Kidney (tissue), 14 donors: ENCODE data around the gene ZNF91. TPM values are rescaled to one million over a fixed set of nuclear protein-coding genes. Genes with fewer than 3 reads are reported as not detected.

ENCODE experiments used
- DNase-seq, 5 donors: peaks; one replicate each; pipeline ENCODE4 v3.0.0-alpha.2; 2013 to 2020
- FAIRE-seq: peaks from 2 replicates; lab custom pipeline; 2012; peaks lifted over from hg19 to GRCh38; lab: Jason Lieb, UNC
- H3K27ac ChIP-seq, 2 donors: one replicate each; pipeline ENCODE4 v1.7.0; 2013; ENCODE audit warnings: low read depth in 2 of 2, low read length in 2 of 2, inconsistent platforms in 1 of 2
- H3K27me3 ChIP-seq: one replicate; pipeline ENCODE4 v1.7.1; 2013; ENCODE audit warnings: low read length, inconsistent platforms; ENCODE audit not compliant: control insufficient read depth, insufficient read depth
- H3K36me3 ChIP-seq, 3 donors: one replicate each; pipeline versions ENCODE4 v1.7.0 to v1.7.1; 2013; ENCODE audit warnings: low read length in 3 of 3, control low read depth in 1 of 3, inconsistent platforms in 1 of 3; ENCODE audit not compliant: insufficient read depth in 3 of 3, control insufficient read depth in 2 of 3
- H3K4me1 ChIP-seq, 3 donors: one replicate each; pipeline versions ENCODE4 v1.7.0 to v1.7.1; 2013; ENCODE audit warnings: low read length in 3 of 3, inconsistent platforms in 1 of 3, low read depth in 1 of 3; ENCODE audit not compliant: control insufficient read depth in 2 of 3, insufficient read depth in 2 of 3
- H3K4me3 ChIP-seq, 3 donors: one replicate each; pipeline versions ENCODE4 v1.7.0 to v1.8.1; 2013; ENCODE audit warnings: low read length in 3 of 3, control low read depth in 1 of 3, inconsistent platforms in 1 of 3
- H3K9ac ChIP-seq, 3 donors: one replicate each; pipeline versions ENCODE4 v1.7.0 to v1.7.1; 2013; ENCODE audit warnings: low read length in 3 of 3, control low read depth in 1 of 3, inconsistent platforms in 1 of 3
- H3K9me3 ChIP-seq, 3 donors: one replicate each; pipeline versions ENCODE4 v1.7.0 to v1.7.1; 2013; ENCODE audit warnings: low read length in 3 of 3, control low read depth in 1 of 3, inconsistent platforms in 1 of 3; ENCODE audit not compliant: control insufficient read depth in 2 of 3, insufficient read depth in 1 of 3
- CTCF ChIP-seq: IDR thresholded peaks from 3 replicates; pipeline ENCODE4 v1.5.1; 2012; ENCODE audit warnings: mild to moderate bottlenecking, moderate library complexity, borderline replicate concordance; ENCODE audit not compliant: insufficient read depth; ENCODE audit errors: extremely low read depth
- intact Hi-C: fragments of 100-400 bp; cut with DNase I; formaldehyde crosslinking; loops from one replicate; pipeline ENCODE4 v1.11.1; 2022
- polyA plus RNA-seq: library from polyadenylated mRNA; stranded (reverse); fragments of 350-450 nt; fragmentation: Illumina TruSeq; extraction: RNeasy Lipid Tissue Mini Kit (QIAGEN cat#74804); gene quantifications from one replicate; pipeline ENCODE4 v1.2.3, GENCODE V29; 2014; ENCODE audit warnings: low read depth, low replicate concordance; ENCODE audit not compliant: insufficient read depth
- total RNA-seq: library from RNA; stranded (reverse); fragmentation: NEBNext Ultra II Directional; extraction: Animal tissue kit (Norgen Biotek cat#: 25700); gene quantifications from one replicate; pipeline ENCODE4 v1.2.1, GENCODE V29; 2021
- donor health status: control.
- donor health status: control.
- donor health status: control.
- donor health status: control.
- donor health status: control.
- donor health status: DM: yes; HTN: yes; CAD: no.
- donor health status: Normal renal cell carcinoma (clear cell type).

The ZNF91 gene
- total and polyA plus RNA-seq, 2 donors from 2014 or later = 16.3 to 68.5 TPM

GRCh38 chr19:23393121-23393520 is 2.1 kb downstream of the ZNF91 start:
- H3K36me3 ChIP-seq = peaks cover 0 to 2% (median 0%) of the 10 kb centered on the region in 3 donors
- H3K27ac ChIP-seq = peak overlapping the region in 1 of 2 donors; percentile 43
- intact Hi-C loops = no loop called here
- peak overlapping the region in 2 of 3 donors; percentile 38 to 97 for H3K4me3 ChIP-seq
- no peaks in the 10 kb centered on the region for H3K9me3 ChIP-seq
- peaks cover 0 to 16% (median 13%) of the 10 kb centered on the region in 3 donors for H3K4me1 ChIP-seq
- FAIRE-seq (no peak), DNase-seq (no peak)
- no peaks in the 10 kb centered on the region for H3K27me3 ChIP-seq
- H3K9ac ChIP-seq = peak overlapping the region in 1 of 3 donors; percentile 55
- no peak for TF ChIP-seq CTCF

- FAIRE-seq = no peak
- no peak for DNase-seq
- TF ChIP-seq CTCF = no peak
- Histone ChIP-seq H3K9ac (peak overlapping the region in 1 of 3 donors; percentile 23), H3K36me3 (peaks cover 0 to 6% (median 2%) of the 10 kb centered on the region in 3 donors), H3K27ac (no peak overlapping the region), H3K27me3 (no peaks in the 10 kb centered on the region), H3K9me3 (no peaks in the 10 kb centered on the region), H3K4me3 (no peak overlapping the region), H3K4me1 (peaks cover 0 to 16% (median 13%) of the 10 kb centered on the region in 3 donors)
- intact Hi-C loops = no loop called here
Observed at GRCh38 chr19:23391236-23391635, 4.0 kb downstream of the ZNF91 start.

GRCh38 chr19:23385404-23385803 is 9.9 kb downstream of the ZNF91 start:
- no peaks in the 10 kb centered on the region for H3K27me3 ChIP-seq
- intact Hi-C loops = no loop called here
- H3K27ac ChIP-seq = no peak overlapping the region
- H3K4me3 ChIP-seq = no peak overlapping the region
- FAIRE-seq (no peak), DNase-seq (no peak)
- peaks cover 0 to 6% (median 0%) of the 10 kb centered on the region in 3 donors for H3K9me3 ChIP-seq
- TF ChIP-seq CTCF = no peak
- peaks cover 0 to 5% (median 0%) of the 10 kb centered on the region in 3 donors for H3K4me1 ChIP-seq
- H3K9ac ChIP-seq = no peak overlapping the region
- peaks cover 2 to 11% (median 6%) of the 10 kb centered on the region in 3 donors for H3K36me3 ChIP-seq

GRCh38 chr19:23384858-23385257 is 10.4 kb downstream of the ZNF91 start:
- no peak for TF ChIP-seq CTCF
- FAIRE-seq (no peak), DNase-seq (no peak)
- Histone ChIP-seq H3K9me3 (peaks cover 0 to 6% (median 0%) of the 10 kb centered on the region in 3 donors), H3K36me3 (peaks cover 2 to 11% (median 7%) of the 10 kb centered on the region in 3 donors), H3K27me3 (no peaks in the 10 kb centered on the region), H3K9ac (no peak overlapping the region), H3K4me3 (no peak overlapping the region), H3K27ac (no peak overlapping the region), H3K4me1 (peaks cover 0 to 5% (median 0%) of the 10 kb centered on the region in 3 donors)
- intact Hi-C loops = no loop called here
